ENCODE data around the gene EFNB2. TPM values are rescaled to one million over a fixed set of nuclear protein-coding genes. Genes with fewer than 3 reads are reported as not detected.

Gene EFNB2
- total RNA-seq, 1 experiment from 2014 or later: 15.9 TPM

- ATAC-seq: no peak
- peaks cover 14% of the 10 kb centered on the region for H3K4me1 Mint-ChIP-seq
- peaks cover 11% of the 10 kb centered on the region for H3K9me3 Mint-ChIP-seq
- no peak overlapping the region for H3K27ac Mint-ChIP-seq
- POLR2A ChIA-PET: no interaction called here
- H3K4me3 Mint-ChIP-seq: no peak overlapping the region
- DNase-seq (ENCODE audit: low spot score): no peak
- CTCF ChIA-PET: interaction anchor here (1.2 kb wide), 1 partner anchor 14 kb away, joined by 3 read pairs; no protein-coding TSS in a partner anchor
- no peaks in the 10 kb centered on the region for H3K36me3 Mint-ChIP-seq
- no peaks in the 10 kb centered on the region for H3K27me3 Mint-ChIP-seq (ENCODE audit: low read depth)
- TF ChIP-seq, protein P1, sequence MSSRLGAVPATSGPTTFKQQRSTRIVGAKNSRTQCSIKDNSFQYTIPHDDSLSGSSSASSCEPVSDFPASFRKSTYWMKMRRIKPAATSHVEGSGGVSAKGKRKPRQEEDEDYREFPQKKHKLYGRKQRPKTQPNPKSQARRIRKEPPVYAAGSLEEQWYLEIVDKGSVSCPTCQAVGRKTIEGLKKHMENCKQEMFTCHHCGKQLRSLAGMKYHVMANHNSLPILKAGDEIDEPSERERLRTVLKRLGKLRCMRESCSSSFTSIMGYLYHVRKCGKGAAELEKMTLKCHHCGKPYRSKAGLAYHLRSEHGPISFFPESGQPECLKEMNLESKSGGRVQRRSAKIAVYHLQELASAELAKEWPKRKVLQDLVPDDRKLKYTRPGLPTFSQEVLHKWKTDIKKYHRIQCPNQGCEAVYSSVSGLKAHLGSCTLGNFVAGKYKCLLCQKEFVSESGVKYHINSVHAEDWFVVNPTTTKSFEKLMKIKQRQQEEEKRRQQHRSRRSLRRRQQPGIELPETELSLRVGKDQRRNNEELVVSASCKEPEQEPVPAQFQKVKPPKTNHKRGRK (CRISPR knock-in tag; IDR thresholded peaks at IDR 0.05; ENCODE audit: borderline replicate concordance): no peak
- TF ChIP-seq ZBTB21 (CRISPR knock-in tag; IDR thresholded peaks at IDR 0.05; ENCODE audit: borderline replicate concordance) (no peak), ZNF219 (CRISPR knock-in tag; IDR thresholded peaks at IDR 0.05; ENCODE audit: borderline replicate concordance) (no peak), E2F4 (CRISPR knock-in tag; IDR thresholded peaks at IDR 0.05; ENCODE audit: borderline replicate concordance, low read depth) (no peak), CREB1 (CRISPR knock-in tag; IDR thresholded peaks at IDR 0.05) (no peak), FOXK1 (CRISPR knock-in tag; IDR thresholded peaks at IDR 0.05) (no peak), NFATC4 (CRISPR knock-in tag; IDR thresholded peaks at IDR 0.05) (no peak), CDX4 (CRISPR knock-in tag; IDR thresholded peaks at IDR 0.05; ENCODE audit: borderline replicate concordance) (no peak), GRHL2 (CRISPR knock-in tag; IDR thresholded peaks at IDR 0.05; ENCODE audit: insufficient replicate concordance, severe bottlenecking) (no peak), RELA (CRISPR knock-in tag; IDR thresholded peaks at IDR 0.05; ENCODE audit: borderline replicate concordance) (no peak)
- TF ChIP-seq, protein P2, sequence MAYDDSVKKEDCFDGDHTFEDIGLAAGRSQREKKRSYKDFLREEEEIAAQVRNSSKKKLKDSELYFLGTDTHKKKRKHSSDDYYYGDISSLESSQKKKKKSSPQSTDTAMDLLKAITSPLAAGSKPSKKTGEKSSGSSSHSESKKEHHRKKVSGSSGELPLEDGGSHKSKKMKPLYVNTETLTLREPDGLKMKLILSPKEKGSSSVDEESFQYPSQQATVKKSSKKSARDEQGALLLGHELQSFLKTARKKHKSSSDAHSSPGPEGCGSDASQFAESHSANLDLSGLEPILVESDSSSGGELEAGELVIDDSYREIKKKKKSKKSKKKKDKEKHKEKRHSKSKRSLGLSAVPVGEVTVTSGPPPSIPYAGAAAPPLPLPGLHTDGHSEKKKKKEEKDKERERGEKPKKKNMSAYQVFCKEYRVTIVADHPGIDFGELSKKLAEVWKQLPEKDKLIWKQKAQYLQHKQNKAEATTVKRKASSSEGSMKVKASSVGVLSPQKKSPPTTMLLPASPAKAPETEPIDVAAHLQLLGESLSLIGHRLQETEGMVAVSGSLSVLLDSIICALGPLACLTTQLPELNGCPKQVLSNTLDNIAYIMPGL (CRISPR knock-in tag; IDR thresholded peaks at IDR 0.05): no peak
- TF ChIP-seq, protein P3, sequence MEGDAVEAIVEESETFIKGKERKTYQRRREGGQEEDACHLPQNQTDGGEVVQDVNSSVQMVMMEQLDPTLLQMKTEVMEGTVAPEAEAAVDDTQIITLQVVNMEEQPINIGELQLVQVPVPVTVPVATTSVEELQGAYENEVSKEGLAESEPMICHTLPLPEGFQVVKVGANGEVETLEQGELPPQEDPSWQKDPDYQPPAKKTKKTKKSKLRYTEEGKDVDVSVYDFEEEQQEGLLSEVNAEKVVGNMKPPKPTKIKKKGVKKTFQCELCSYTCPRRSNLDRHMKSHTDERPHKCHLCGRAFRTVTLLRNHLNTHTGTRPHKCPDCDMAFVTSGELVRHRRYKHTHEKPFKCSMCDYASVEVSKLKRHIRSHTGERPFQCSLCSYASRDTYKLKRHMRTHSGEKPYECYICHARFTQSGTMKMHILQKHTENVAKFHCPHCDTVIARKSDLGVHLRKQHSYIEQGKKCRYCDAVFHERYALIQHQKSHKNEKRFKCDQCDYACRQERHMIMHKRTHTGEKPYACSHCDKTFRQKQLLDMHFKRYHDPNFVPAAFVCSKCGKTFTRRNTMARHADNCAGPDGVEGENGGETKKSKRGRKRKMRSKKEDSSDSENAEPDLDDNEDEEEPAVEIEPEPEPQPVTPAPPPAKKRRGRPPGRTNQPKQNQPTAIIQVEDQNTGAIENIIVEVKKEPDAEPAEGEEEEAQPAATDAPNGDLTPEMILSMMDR (IDR thresholded peaks at IDR 0.05): no peak
These were observed 55.0 kb downstream of the EFNB2 start for GRCh38 chr13:106480351-106480910.

DNA sequence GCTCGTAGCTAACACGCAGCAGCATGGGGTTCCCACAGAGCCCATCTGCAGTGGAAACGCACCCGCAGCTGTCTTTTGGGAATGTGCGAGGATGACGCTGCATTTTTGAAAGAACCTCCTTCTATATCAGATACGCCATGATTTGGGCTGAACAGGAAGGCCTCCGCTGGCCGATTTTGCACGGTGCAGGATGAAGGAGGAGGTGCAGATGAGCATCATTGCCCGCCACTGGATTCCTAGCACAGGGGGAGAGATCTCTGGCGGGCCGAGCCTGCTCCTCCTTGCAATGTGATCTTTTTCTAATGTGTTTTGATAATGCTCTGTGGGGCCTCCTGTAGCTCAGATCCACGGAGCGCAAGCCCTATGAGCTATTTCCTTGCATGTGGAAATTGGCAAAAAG is 55.5 kb downstream of the EFNB2 start:
- H3K9me3 Mint-ChIP-seq: peaks cover 11% of the 10 kb centered on the region
- ChIA-PET POLR2A (no interaction called here), CTCF (no interaction called here)
- DNase-seq (ENCODE audit: low spot score): no peak
- peak; percentile 50; the same call in 1 of the 2 replicates for ATAC-seq
- H3K27me3 Mint-ChIP-seq (ENCODE audit: low read depth): no peaks in the 10 kb centered on the region
- no peak overlapping the region for H3K27ac Mint-ChIP-seq
- no peaks in the 10 kb centered on the region for H3K36me3 Mint-ChIP-seq
- H3K4me3 Mint-ChIP-seq: no peak overlapping the region
- H3K4me1 Mint-ChIP-seq: peaks cover 10% of the 10 kb centered on the region
- no peak for TF ChIP-seq CDX4 (CRISPR knock-in tag; IDR thresholded peaks at IDR 0.05; ENCODE audit: borderline replicate concordance)
- TF ChIP-seq, protein P4, sequence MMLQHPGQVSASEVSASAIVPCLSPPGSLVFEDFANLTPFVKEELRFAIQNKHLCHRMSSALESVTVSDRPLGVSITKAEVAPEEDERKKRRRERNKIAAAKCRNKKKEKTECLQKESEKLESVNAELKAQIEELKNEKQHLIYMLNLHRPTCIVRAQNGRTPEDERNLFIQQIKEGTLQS (CRISPR knock-in tag; conservative IDR thresholded peaks at IDR 0.05): no peak
- TF ChIP-seq, protein P5, sequence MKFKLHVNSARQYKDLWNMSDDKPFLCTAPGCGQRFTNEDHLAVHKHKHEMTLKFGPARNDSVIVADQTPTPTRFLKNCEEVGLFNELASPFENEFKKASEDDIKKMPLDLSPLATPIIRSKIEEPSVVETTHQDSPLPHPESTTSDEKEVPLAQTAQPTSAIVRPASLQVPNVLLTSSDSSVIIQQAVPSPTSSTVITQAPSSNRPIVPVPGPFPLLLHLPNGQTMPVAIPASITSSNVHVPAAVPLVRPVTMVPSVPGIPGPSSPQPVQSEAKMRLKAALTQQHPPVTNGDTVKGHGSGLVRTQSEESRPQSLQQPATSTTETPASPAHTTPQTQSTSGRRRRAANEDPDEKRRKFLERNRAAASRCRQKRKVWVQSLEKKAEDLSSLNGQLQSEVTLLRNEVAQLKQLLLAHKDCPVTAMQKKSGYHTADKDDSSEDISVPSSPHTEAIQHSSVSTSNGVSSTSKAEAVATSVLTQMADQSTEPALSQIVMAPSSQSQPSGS (CRISPR knock-in tag; IDR thresholded peaks at IDR 0.05; ENCODE audit: borderline replicate concordance, low read depth): no peak
- TF ChIP-seq, protein P6, sequence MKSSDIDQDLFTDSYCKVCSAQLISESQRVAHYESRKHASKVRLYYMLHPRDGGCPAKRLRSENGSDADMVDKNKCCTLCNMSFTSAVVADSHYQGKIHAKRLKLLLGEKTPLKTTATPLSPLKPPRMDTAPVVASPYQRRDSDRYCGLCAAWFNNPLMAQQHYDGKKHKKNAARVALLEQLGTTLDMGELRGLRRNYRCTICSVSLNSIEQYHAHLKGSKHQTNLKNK (CRISPR knock-in tag; IDR thresholded peaks at IDR 0.05): no peak
- TF ChIP-seq NFATC4 (CRISPR knock-in tag; IDR thresholded peaks at IDR 0.05): no peak
- no peak for TF ChIP-seq JUN (CRISPR knock-in tag; IDR thresholded peaks at IDR 0.05)
- no peak for TF ChIP-seq IRF2 (CRISPR knock-in tag; IDR thresholded peaks at IDR 0.05; ENCODE audit: borderline replicate concordance, low read depth)
- TF ChIP-seq, protein P2 (CRISPR knock-in tag; IDR thresholded peaks at IDR 0.05): no peak
- TF ChIP-seq ZNF425 (CRISPR knock-in tag; conservative IDR thresholded peaks at IDR 0.05): no peak

All from WTC11 (cell line).